GM06990 (cell line): ENCODE results near the gene LOC128125822.

Experiments used
- DNase-seq: peaks from one replicate; pipeline ENCODE4 v3.0.0-alpha.2; 2011; ENCODE audit not compliant: insufficient read length; ENCODE audit errors: extremely low read depth
- H3K27me3 ChIP-seq: replicated peaks from 2 replicates; pipeline ENCODE4 v1.6.0; 2011; ENCODE audit warnings: low read length; ENCODE audit not compliant: control insufficient read depth, insufficient read depth
- H3K36me3 ChIP-seq: 2 replicates; pipeline ENCODE4 v1.5.1; 2011; ENCODE audit warnings: low read length; ENCODE audit not compliant: control insufficient read depth, insufficient read depth
- H3K4me3 ChIP-seq: replicated peaks from 2 replicates; pipeline ENCODE4 v1.5.1; 2011; ENCODE audit warnings: low read depth, mild to moderate bottlenecking, control low read depth, low read length
- CTCF ChIP-seq: IDR thresholded peaks from 2 replicates; pipeline ENCODE4 v1.5.1; 2011; ENCODE audit warnings: low read length, control low read depth, mild to moderate bottlenecking, inconsistent platforms; ENCODE audit not compliant: insufficient read depth, poor library complexity, severe bottlenecking

The LOC128125822 gene

GRCh38 chr6:63556369-63556768 is 15.9 kb upstream of the LOC128125822 start:
- no peak overlapping the region for H3K4me3 ChIP-seq
- TF ChIP-seq CTCF = no peak
- no peaks in the 10 kb centered on the region for H3K36me3 ChIP-seq
- DNase-seq = no peak
- H3K27me3 ChIP-seq = no peaks in the 10 kb centered on the region

- no peak for TF ChIP-seq CTCF
- DNase-seq = no peak
- H3K27me3 ChIP-seq = no peaks in the 10 kb centered on the region
- no peak overlapping the region for H3K4me3 ChIP-seq
- H3K36me3 ChIP-seq = no peaks in the 10 kb centered on the region
Observed at GRCh38 chr6:63558278-63558677, 14.0 kb upstream of the LOC128125822 start.

- Histone ChIP-seq H3K4me3 (no peak overlapping the region), H3K36me3 (no peaks in the 10 kb centered on the region), H3K27me3 (no peaks in the 10 kb centered on the region)
- TF ChIP-seq CTCF = no peak
- DNase-seq = no peak
Observed at GRCh38 chr6:63560801-63561287, 11.4 kb upstream of the LOC128125822 start.

- H3K27me3 ChIP-seq = no peaks in the 10 kb centered on the region
- TF ChIP-seq CTCF = no peak
- DNase-seq = no peak
- no peak overlapping the region for H3K4me3 ChIP-seq
- H3K36me3 ChIP-seq = no peaks in the 10 kb centered on the region
Observed at GRCh38 chr6:63561288-63561687, 11.0 kb upstream of the LOC128125822 start.

- Histone ChIP-seq H3K27me3 (no peaks in the 10 kb centered on the region), H3K36me3 (no peaks in the 10 kb centered on the region)
- TF ChIP-seq CTCF = no peak
Observed at GRCh38 chr6:63563235-63563634, 9.0 kb upstream of the LOC128125822 start.

More at GRCh38 chr6:63563235-63563634, 9.0 kb upstream of the LOC128125822 start:
- DNase-seq = no peak
- no peak overlapping the region for H3K4me3 ChIP-seq
